Measurements from ENCODE around the gene TIGD3.

Gene TIGD3, protein sequence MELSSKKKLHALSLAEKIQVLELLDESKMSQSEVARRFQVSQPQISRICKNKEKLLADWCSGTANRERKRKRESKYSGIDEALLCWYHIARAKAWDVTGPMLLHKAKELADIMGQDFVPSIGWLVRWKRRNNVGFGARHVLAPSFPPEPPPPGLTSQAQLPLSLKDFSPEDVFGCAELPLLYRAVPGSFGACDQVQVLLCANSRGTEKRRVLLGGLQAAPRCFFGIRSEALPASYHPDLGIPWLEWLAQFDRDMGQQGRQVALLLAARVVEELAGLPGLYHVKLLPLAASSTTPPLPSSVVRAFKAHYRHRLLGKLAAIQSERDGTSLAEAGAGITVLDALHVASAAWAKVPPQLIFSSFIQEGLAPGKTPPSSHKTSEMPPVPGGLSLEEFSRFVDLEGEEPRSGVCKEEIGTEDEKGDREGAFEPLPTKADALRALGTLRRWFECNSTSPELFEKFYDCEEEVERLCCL

DNA sequence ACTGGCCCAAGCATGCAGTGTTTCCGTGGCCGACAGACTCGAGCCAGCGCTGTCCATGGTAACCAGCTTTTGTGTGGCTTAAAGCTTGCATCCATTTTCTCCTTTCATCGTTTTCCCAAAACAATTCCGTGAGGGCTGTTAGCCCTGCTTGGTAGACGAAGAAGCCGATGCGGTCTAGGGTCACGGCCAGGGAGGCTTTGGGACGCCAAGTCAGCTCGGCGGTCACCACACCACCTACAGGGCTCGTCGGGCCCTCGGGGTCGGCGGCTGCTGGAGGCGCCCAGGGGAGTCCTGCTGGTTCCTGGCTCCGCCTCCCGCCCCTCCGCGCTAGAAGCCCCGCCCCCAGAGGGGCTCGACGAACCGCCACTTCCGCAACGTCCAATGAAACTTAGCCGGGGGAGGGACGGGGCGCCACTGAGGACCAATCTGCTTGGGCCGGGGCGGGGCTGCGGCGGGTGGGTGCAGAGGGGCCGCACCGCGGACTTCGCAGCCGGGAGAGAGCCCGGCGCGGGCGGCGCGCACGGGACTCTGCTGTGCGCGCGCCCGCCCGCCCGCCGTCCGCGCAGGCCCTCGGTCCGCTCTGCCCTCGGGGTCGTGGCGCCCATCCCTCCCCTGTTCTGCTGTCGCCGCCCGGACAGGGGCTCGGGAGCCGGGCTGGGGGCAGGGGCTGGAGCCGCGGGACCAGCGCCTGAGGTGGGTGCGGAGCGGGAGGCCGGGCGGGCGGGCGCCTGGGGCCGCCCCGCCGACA is at the start of gene TIGD3:
Gene TIGD3, plus strand, starts transcription at position 487 of the 748 bp plus-strand sequence. CDS start 1,058 bp downstream, outside the sequence.
- peak; percentile 98 for DNase-seq

- no peak for DNase-seq
Measured at GRCh38 chr11:65305501-65306268, 48.9 kb upstream of the TIGD3 start.

DNA sequence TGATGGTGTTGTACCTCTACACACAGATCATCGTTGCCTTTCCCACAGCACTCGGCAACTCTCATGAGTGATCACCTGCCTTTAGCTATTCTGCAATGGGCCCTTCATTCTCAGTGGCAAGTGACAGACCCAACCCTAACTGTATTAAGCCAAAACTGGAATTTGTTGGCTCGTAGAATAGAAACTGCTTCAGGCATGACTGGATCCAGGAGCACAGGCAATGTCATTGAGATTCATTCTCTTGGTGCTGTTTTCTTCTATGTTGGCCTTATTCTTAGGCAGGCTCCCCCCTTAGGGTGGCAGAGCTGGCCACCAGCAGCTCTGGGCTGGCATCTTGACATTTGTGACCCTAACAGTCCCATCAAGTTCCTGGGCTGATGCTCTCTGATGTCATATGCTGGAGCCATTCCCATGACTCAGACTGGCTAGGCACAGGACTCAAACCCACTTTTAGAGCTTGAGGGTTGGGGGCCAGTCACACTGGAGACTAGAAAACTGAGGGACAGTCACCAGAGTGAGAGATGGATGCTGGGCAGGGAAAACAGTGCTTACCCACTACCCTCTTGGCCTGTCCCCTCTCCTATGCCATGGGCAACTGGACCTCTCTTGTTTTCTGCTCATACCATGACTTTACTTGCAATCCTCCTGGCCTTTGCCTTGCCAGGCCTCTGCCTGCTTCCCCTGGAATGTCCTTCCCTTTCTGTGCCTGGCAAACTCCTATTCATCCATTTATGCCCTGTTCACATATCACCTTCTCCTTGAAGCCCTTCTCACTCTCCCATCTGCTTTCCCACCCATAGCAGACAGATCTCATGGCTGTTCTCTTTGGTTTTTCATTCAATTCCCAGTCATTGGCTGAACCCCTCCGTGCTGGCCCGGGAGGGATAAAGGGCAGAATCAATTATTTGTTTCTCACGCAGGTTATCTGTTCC is 47.0 kb upstream of the TIGD3 start:
- DNase-seq = no peak

GRCh38 chr11:65308281-65308891 is 46.2 kb upstream of the TIGD3 start:
- DNase-seq = peak; percentile 7

DNA sequence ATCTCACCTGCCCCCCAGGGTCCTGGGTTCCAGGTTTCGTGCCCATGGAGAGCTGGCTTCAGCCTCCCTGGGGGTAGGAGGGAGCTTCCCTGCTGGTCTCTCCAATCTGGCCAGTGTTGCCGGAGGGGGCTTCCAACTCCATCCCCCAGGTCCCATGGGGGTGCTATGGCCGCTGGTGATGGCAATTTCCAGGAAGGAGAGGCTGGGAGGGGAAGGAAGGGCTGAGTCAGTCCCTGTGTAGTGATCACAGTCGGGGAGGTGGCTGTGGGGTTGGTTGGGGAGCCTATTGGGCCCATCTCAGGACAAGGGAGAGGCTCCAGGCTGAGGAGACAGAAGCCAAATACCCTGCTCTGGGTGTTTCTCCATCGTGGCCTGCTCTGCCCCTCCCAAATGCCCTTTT is 45.5 kb upstream of the TIGD3 start:
- DNase-seq = no peak

DNA sequence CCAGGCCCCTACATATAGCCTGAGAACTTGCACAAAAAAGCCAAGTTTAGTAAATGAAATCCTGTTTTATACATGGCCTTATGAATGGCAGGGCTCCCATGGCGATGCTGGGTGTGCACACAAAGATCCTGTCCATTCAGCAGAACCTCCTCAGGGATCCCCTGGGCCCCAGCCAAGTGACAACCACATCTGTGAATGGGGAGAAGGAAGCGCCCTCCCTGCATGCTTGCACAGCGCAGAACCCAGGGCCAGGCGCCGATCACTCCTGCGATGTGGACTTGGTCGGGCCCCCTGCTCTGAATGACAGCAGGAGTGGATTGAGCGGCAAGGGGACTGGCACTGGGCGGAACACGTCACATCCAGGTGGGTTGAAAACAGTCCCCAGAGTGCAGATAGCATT is 44.3 kb upstream of the TIGD3 start:
- no peak for DNase-seq

- no peak for DNase-seq
Measured at GRCh38 chr11:65310736-65311135, 43.8 kb upstream of the TIGD3 start.

DNA sequence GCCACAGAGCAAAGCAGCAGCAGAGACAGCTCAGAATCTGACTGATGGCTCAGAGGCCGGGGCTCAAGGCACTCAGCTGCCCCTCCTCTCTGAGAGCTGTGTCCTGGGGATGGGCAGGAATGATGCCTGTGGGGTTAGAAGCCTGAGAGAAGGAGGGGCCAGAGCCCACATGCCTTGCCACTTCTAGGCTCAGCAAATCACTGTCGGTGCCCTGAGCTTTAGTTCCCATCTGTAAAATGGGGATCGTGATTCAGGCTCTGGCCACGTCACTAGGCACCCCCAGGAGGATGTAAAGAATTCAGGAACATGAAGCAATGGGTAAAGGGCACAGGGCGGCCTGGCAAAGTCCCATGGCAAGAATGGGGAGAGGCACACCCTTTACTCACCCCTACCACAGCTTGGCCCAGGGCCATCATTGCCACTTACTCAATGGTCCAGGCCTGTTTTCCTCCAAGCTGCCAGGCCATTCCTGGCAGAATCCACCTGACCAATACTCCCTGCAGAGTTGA is 43.3 kb upstream of the TIGD3 start:
- no peak for DNase-seq

DNA sequence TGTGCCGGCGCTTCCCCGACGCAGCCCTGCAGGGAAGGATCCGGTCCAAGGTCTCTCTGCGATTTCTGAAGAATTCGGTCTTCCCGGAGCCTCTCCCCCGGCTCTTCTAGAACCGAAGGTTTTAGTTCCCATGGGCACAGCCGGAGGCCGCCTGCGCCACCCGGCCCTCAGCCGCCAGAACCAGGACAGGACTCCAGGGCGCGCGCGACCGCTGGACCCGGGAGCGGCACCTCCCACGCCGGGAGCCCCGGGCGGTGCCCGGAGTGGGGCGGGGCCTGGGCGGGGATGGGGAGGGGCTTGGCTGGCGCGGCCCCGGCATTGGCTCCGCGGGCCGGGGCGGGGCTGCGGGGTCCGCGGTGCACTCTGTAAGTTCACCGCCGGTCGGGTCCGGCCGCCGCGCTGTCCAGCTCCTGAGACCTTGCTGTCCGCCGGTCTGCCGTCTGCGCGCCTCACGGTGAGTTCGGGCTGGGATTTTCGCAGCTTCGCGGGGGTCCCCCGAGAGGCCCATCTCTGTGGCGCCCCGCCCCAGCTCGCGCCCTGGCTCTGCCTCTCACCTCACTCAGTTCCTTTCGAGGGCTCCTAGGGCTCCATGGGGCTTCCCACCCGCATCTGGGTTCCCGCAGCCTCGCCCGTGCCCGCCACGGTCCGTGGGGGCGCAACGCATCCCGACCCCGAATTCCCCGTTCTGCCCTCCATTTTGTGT is 39.9 kb upstream of the TIGD3 start, which contains the start of gene CDC42EP2:
Gene CDC42EP2, plus strand, starts transcription at position 366 of the 703 bp plus-strand sequence. CDS start 6,033 bp downstream, outside the sequence.
- DNase-seq = peak; percentile 76

DNA sequence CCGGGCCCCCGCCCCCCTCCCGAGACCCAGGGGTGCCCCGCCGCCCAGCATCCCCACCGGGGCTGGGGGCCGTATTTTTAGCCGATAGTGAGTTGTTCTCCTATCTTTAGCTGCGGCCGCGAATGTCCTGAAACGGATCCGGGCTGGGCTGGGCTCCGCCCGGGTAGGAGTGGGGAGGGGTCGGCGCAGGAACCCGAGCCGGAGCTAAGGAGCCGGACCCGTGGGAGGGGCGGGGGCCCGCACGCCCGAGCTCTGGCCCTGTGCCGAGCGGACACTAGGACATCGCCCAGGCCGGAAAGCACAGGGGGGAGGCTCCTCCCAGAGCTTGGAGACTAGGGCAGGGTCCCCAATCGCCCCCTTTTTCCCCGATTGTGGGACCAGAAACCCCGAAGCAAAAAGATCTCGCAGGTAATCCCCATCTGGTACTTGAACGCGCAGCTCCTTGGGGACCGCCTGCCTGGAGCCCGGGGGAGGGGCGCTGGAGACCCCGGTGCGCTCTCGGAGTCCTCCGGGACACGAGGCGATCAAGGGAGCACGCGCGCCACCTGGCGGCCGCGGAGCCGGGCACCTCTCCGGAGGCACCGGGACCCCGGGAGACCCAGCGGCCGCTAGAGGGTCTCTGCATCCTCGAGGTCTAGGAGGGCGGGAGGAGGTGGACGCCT is 39.2 kb upstream of the TIGD3 start:
- DNase-seq = peak; percentile 74

- no peak for DNase-seq
Measured at GRCh38 chr11:65315866-65316226, 38.7 kb upstream of the TIGD3 start.

GRCh38 chr11:65316227-65317024 is 38.1 kb upstream of the TIGD3 start:
- DNase-seq = no peak

GRCh38 chr11:65317025-65317786 is 37.3 kb upstream of the TIGD3 start:
- no peak for DNase-seq

DNA sequence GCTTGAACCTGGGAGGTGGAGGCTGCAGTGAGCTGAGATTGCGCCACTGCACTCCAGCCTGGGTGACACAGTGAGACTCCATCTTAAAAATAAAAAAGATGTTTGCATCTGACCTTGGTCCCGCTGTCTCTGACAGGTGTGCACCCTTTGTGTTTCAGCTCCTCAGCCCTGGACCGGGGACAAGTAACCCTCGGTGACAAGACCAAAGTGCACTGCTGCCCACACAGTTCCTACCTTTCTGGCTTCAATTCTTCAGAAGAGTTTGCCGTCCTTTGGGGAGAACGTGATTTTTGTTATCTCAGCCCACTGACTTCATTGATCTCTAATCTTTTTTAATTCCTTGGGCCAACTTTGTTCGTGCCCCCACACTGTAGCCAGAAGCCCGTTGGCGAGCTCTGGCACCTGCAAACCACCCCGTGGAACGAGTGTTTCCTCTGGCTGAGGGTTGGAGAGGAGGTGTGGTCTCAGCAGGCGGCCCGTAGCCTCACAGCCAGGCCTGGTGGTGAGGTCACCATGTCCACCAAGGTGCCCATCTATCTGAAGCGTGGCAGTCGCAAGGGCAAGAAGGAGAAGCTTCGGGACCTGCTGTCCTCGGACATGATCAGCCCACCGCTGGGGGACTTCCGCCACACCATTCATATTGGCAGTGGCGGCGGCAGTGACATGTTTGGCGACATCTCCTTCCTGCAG is 34.0 kb upstream of the TIGD3 start:
- no peak for DNase-seq

GRCh38 chr11:65321076-65321475 is 33.5 kb upstream of the TIGD3 start:
- no peak for DNase-seq

DNA sequence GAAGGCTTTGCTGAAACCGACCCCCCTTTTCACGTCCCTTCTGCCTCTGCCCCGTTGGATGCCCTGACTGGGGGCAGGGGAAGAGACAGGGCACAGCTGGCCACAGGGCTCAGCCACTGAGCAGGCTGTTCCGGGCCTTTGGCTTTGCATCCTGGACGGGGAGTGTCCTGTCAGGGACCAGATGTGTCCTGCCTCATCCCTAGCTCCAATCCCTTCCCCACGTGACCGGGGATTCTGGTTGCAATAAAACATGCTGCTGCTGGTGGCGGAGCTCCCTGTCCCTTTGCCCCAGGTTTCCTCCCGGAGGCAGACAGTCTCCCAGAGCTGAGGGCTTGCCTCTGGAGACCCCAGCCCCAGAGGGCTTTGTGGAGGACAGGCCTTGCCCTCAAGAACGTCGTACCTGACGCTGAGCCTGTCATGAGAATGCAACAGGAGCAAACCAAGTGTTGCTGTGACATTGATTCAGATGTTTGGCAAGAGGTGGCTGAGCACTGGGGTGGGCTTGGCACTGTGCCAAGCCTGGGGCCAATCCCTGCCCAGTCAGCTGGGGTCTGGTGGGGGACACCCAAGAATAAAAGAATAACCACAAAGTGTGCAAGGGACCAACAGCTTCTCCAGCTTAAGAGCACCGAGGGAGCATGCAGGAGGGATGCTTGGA is 32.6 kb upstream of the TIGD3 start:
- DNase-seq = no peak

DNA sequence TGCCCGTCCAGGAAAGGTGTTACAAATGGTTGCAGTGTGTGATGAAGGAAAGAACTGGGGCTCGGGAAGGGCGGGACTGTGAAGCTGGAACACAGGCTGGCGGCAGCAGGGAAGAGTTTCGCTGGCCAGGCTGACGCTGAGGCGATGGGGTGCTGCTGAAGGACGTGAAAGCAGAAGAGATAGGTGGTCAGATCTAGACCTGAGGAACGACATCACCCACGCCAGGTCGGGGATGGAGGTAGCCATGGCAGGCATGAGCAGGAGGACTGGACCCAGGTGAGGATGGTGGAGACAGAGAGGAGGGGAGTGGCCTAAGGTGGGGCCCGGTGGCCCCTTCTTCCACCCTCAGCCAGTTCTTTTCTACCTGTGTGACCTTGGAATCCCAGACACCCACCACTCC is 30.7 kb upstream of the TIGD3 start:
- no peak for DNase-seq
